ENCODE measurements around the gene INSRR. TPM values are rescaled to one million over a fixed set of nuclear protein-coding genes. Genes with fewer than 3 reads are reported as not detected.

INSRR gene
- total and polyA plus RNA-seq, 9 of the 15 experiments (the other 6 are each of a cell fraction or from before 2014, with no cell fraction given): 0.03 to 0.18 (median 0.06) TPM; not detected in 3

- 50% methylated on average over 1 of the region's 3 CpGs for WGBS (ENCODE audit: insufficient coverage, low coverage, missing lambda C conversion rate)
- CTCF ChIA-PET (ENCODE audit: low intra/inter-chr PET ratio): interaction anchor here (0.6 kb wide), 1 partner anchor 198 kb away, joined by 3 read pairs; no protein-coding TSS in a partner anchor
- intact Hi-C loops (cut with micrococcal nuclease): no loop called here
- TF ChIP-seq EZH2 (IDR thresholded peaks at IDR 0.05; ENCODE audit: borderline replicate concordance, low read depth, low read length) (no peak), L3MBTL2 (IDR thresholded peaks at IDR 0.05) (no peak), ZNF717 (CRISPR knock-in tag; IDR thresholded peaks at IDR 0.05) (no peak), SETDB1 (IDR thresholded peaks at IDR 0.05; ENCODE audit: low read length) (no peak), RCOR1 (IDR thresholded peaks at IDR 0.05; ENCODE audit: borderline replicate concordance in 1 of 2, low read depth in 2 of 2, low read length in 2 of 2) (no peak), TCF7L2 (IDR thresholded peaks at IDR 0.05; ENCODE audit: low read depth, low read length) (no peak), ZBTB8A (IDR thresholded peaks at IDR 0.05; ENCODE audit: partially characterized antibody) (no peak), NR2C2 (CRISPR knock-in tag; IDR thresholded peaks at IDR 0.05) (no peak), NR2C2 (tag; IDR thresholded peaks at IDR 0.05) (no peak)
- TF ChIP-seq, protein P1, sequence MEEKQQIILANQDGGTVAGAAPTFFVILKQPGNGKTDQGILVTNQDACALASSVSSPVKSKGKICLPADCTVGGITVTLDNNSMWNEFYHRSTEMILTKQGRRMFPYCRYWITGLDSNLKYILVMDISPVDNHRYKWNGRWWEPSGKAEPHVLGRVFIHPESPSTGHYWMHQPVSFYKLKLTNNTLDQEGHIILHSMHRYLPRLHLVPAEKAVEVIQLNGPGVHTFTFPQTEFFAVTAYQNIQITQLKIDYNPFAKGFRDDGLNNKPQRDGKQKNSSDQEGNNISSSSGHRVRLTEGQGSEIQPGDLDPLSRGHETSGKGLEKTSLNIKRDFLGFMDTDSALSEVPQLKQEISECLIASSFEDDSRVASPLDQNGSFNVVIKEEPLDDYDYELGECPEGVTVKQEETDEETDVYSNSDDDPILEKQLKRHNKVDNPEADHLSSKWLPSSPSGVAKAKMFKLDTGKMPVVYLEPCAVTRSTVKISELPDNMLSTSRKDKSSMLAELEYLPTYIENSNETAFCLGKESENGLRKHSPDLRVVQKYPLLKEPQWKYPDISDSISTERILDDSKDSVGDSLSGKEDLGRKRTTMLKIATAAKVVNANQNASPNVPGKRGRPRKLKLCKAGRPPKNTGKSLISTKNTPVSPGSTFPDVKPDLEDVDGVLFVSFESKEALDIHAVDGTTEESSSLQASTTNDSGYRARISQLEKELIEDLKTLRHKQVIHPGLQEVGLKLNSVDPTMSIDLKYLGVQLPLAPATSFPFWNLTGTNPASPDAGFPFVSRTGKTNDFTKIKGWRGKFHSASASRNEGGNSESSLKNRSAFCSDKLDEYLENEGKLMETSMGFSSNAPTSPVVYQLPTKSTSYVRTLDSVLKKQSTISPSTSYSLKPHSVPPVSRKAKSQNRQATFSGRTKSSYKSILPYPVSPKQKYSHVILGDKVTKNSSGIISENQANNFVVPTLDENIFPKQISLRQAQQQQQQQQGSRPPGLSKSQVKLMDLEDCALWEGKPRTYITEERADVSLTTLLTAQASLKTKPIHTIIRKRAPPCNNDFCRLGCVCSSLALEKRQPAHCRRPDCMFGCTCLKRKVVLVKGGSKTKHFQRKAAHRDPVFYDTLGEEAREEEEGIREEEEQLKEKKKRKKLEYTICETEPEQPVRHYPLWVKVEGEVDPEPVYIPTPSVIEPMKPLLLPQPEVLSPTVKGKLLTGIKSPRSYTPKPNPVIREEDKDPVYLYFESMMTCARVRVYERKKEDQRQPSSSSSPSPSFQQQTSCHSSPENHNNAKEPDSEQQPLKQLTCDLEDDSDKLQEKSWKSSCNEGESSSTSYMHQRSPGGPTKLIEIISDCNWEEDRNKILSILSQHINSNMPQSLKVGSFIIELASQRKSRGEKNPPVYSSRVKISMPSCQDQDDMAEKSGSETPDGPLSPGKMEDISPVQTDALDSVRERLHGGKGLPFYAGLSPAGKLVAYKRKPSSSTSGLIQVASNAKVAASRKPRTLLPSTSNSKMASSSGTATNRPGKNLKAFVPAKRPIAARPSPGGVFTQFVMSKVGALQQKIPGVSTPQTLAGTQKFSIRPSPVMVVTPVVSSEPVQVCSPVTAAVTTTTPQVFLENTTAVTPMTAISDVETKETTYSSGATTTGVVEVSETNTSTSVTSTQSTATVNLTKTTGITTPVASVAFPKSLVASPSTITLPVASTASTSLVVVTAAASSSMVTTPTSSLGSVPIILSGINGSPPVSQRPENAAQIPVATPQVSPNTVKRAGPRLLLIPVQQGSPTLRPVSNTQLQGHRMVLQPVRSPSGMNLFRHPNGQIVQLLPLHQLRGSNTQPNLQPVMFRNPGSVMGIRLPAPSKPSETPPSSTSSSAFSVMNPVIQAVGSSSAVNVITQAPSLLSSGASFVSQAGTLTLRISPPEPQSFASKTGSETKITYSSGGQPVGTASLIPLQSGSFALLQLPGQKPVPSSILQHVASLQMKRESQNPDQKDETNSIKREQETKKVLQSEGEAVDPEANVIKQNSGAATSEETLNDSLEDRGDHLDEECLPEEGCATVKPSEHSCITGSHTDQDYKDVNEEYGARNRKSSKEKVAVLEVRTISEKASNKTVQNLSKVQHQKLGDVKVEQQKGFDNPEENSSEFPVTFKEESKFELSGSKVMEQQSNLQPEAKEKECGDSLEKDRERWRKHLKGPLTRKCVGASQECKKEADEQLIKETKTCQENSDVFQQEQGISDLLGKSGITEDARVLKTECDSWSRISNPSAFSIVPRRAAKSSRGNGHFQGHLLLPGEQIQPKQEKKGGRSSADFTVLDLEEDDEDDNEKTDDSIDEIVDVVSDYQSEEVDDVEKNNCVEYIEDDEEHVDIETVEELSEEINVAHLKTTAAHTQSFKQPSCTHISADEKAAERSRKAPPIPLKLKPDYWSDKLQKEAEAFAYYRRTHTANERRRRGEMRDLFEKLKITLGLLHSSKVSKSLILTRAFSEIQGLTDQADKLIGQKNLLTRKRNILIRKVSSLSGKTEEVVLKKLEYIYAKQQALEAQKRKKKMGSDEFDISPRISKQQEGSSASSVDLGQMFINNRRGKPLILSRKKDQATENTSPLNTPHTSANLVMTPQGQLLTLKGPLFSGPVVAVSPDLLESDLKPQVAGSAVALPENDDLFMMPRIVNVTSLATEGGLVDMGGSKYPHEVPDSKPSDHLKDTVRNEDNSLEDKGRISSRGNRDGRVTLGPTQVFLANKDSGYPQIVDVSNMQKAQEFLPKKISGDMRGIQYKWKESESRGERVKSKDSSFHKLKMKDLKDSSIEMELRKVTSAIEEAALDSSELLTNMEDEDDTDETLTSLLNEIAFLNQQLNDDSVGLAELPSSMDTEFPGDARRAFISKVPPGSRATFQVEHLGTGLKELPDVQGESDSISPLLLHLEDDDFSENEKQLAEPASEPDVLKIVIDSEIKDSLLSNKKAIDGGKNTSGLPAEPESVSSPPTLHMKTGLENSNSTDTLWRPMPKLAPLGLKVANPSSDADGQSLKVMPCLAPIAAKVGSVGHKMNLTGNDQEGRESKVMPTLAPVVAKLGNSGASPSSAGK (IDR thresholded peaks at IDR 0.05): no peak
- TF ChIP-seq, protein P2, sequence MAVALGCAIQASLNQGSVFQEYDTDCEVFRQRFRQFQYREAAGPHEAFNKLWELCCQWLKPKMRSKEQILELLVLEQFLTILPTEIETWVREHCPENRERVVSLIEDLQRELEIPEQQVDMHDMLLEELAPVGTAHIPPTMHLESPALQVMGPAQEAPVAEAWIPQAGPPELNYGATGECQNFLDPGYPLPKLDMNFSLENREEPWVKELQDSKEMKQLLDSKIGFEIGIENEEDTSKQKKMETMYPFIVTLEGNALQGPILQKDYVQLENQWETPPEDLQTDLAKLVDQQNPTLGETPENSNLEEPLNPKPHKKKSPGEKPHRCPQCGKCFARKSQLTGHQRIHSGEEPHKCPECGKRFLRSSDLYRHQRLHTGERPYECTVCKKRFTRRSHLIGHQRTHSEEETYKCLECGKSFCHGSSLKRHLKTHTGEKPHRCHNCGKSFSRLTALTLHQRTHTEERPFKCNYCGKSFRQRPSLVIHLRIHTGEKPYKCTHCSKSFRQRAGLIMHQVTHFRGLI (CRISPR knock-in tag; IDR thresholded peaks at IDR 0.05): no peak
Measured at GRCh38 chr1:156887317-156887716, 28.4 kb upstream of the INSRR start.

More at GRCh38 chr1:156887317-156887716, 28.4 kb upstream of the INSRR start:
- H3K9me1 ChIP-seq (ENCODE audit: control insufficient read depth, insufficient read depth, low read length): no peaks in the 10 kb centered on the region
- H3K36me3 ChIP-seq (ENCODE audit: control insufficient read depth, insufficient read depth, low read length): no peaks in the 10 kb centered on the region
- H3K79me2 ChIP-seq (ENCODE audit: control insufficient read depth, insufficient read depth, low read length): no peaks in the 10 kb centered on the region
- no peaks in the 10 kb centered on the region for H3K27me3 ChIP-seq (ENCODE audit: control insufficient read depth in 2 of 2, insufficient read depth in 2 of 2, low read length in 2 of 2)
- no peak overlapping the region for H3K4me2 ChIP-seq (ENCODE audit: insufficient read depth, low read length)
- H3K27ac ChIP-seq (ENCODE audit: extremely low read depth, low read depth, low read length): no peak overlapping the region
- no peak overlapping the region for H3K4me3 ChIP-seq
- no peaks in the 10 kb centered on the region for H3K9me3 ChIP-seq (replicated peaks; ENCODE audit: control insufficient read depth, insufficient read depth, low read depth, low read length)
- peaks cover 15 to 19% of the 10 kb centered on the region in 2 experiments; a peak in 4 of 5 replicates for H3K4me1 ChIP-seq (replicated peaks in 1 of 2; ENCODE audit: control insufficient read depth in 2 of 2, insufficient read depth in 2 of 2, low read length in 2 of 2)
- FAIRE-seq (no peak), ATAC-seq (no peak), DNase-seq (ENCODE audit: extremely low read depth in 1 of 4, low spot score in 3 of 4) (no peak)
- POLR2A ChIA-PET: interaction anchor here (1.1 kb wide), 2 partner anchors 13 to 115 kb away, joined by 3 to 6 read pairs; no protein-coding TSS in a partner anchor
- no peaks in the 10 kb centered on the region for H4K20me1 ChIP-seq (replicated peaks; ENCODE audit: control insufficient read depth, insufficient read depth, low read length)
- in situ Hi-C loops (cut with MboI): no loop called here
- no peak overlapping the region; a peak in 1 of 4 replicates for H3K9ac ChIP-seq (ENCODE audit: insufficient read depth in 1 of 2, low read depth in 2 of 2, low read length in 2 of 2)
- BruUV-seq (replicated peaks): no TSS peak
- no peak overlapping the region for H2AFZ ChIP-seq (ENCODE audit: low read depth, low read length)

Data from K562 (cell line).